GM23248 (cell line): Measurements from ENCODE around the gene OR2T29. TPM values are rescaled to one million over a fixed set of nuclear protein-coding genes. Genes with fewer than 3 reads are reported as not detected.

Experiments used
- DNase-seq: peaks from one replicate; pipeline ENCODE4 v3.0.0-alpha.2; 2015
- H2AFZ ChIP-seq: fragments of 200-600 bp; sonication (generic); 2 replicates; pipeline ENCODE4 v1.6.1; 2016; ENCODE audit warnings: antibody characterized with exemption
- H3F3A ChIP-seq: fragments of 200-600 bp; sonication (generic); 2 replicates; pipeline ENCODE4 v1.6.1; 2016; ENCODE audit warnings: mild to moderate bottlenecking, antibody characterized with exemption, mixed run types; ENCODE audit not compliant: insufficient read depth
- H3K27ac ChIP-seq: fragments of 200-600 bp; sonication (generic); 2 replicates; pipeline ENCODE4 v1.5.1; 2016; ENCODE audit warnings: mild to moderate bottlenecking
- H3K27me3 ChIP-seq: fragments of 200-600 bp; sonication (generic); replicated peaks from 2 replicates; pipeline ENCODE4 v1.6.1; 2016; ENCODE audit warnings: mild to moderate bottlenecking; ENCODE audit not compliant: insufficient read depth
- H3K36me3 ChIP-seq: fragments of 200-600 bp; sonication (generic); 2 replicates; pipeline ENCODE4 v1.6.1; 2016; ENCODE audit warnings: low read depth, mild to moderate bottlenecking
- H3K4me1 ChIP-seq: fragments of 200-600 bp; sonication (generic); 2 replicates; pipeline ENCODE4 v1.6.1; 2016; ENCODE audit warnings: mild to moderate bottlenecking; ENCODE audit not compliant: insufficient read depth
- H3K4me2 ChIP-seq: fragments of 200-600 bp; sonication (generic); one replicate; pipeline ENCODE4 v1.6.1; 2016; ENCODE audit warnings: mild to moderate bottlenecking; ENCODE audit not compliant: unreplicated experiment
- H3K4me3 ChIP-seq: fragments of 200-600 bp; sonication (generic); 2 replicates; pipeline ENCODE4 v1.5.1; 2016; ENCODE audit warnings: mild to moderate bottlenecking
- H3K79me2 ChIP-seq: fragments of 200-600 bp; sonication (generic); 2 replicates; pipeline ENCODE4 v1.6.1; 2016; ENCODE audit warnings: mild to moderate bottlenecking; ENCODE audit not compliant: insufficient read depth
- H3K9ac ChIP-seq: fragments of 200-600 bp; sonication (generic); 2 replicates; pipeline ENCODE4 v1.6.1; 2016; ENCODE audit warnings: mild to moderate bottlenecking
- H3K9me2 ChIP-seq: fragments of 200-600 bp; sonication (generic); 2 replicates; pipeline ENCODE4 v1.6.1; 2016; ENCODE audit warnings: mixed run types, mild to moderate bottlenecking, moderate library complexity; ENCODE audit not compliant: insufficient read depth
- H3K9me3 ChIP-seq: fragments of 200-600 bp; sonication (generic); one replicate; pipeline ENCODE4 v1.6.1; 2017; ENCODE audit warnings: low read depth
- H4K20me1 ChIP-seq: fragments of 200-600 bp; sonication (generic); 2 replicates; pipeline ENCODE4 v1.6.0; 2016; ENCODE audit not compliant: insufficient read depth
- EZH2 ChIP-seq: fragments of 200-600 bp; sonication (generic); IDR thresholded peaks from 2 replicates; pipeline ENCODE4 v1.6.1; 2018; ENCODE audit warnings: antibody characterized with exemption, mild to moderate bottlenecking; ENCODE audit not compliant: insufficient read depth, poor library complexity, severe bottlenecking
- EZH2phosphoT487 ChIP-seq: fragments of 200-600 bp; sonication (generic); IDR thresholded peaks from 2 replicates; pipeline ENCODE4 v1.6.1; 2018; ENCODE audit warnings: antibody characterized with exemption, moderate library complexity, mild to moderate bottlenecking, low read depth; ENCODE audit not compliant: insufficient read depth
- WGBS, 2 experiments: methylation state at CpG; one replicate each; pipeline ENCODE4 v1.1.6; 2015 to 2017; ENCODE audit warnings: low lambda C conversion rate in 2 of 2, low coverage in 1 of 2; ENCODE audit errors: missing lambda C conversion rate in 2 of 2; 5-methylcytosine and 5-hydroxymethylcytosine counted together
- in situ Hi-C: fragments of 300-500 bp; cut with MboI; formaldehyde crosslinking; loops from 2 replicates; pipeline ENCODE4 v1.15.0; 2020
- polyA plus RNA-seq: library from polyadenylated mRNA; unstranded; fragments of >200 nt; fragmentation: Nextera tagmentation; extraction: Ambion mirVana; gene quantifications from 2 replicates; pipeline ENCODE4 v1.2.1, GENCODE V29; 2016
- total RNA-seq: library from RNA; depleted of rRNA; stranded (reverse); fragments of >200 nt; shearing (Covaris generic); gene quantifications from 2 replicates; pipeline ENCODE4 v1.2.3, GENCODE V29; 2014

Gene OR2T29
- total and polyA plus RNA-seq, 2 experiments from 2014 or later: not detected

GRCh38 chr1:248597589-248597988 is 35.0 kb upstream of the OR2T29 start, which contains the start of gene OR2T10:
Gene OR2T10, minus strand, starts transcription at chr1:248597700. Its CDS starts 3,932 bp downstream, at chr1:248593768.
- Histone ChIP-seq H3K4me3 (no peak within 1 kb of the TSS), H2AFZ (no peak within 1 kb of the TSS), H3K9me2 (peaks cover 3% of the 10 kb centered on the region; the same call in 1 of the 2 replicates), H3K9me3 (no peaks in the 10 kb centered on the region), H3K36me3 (no peaks in the 10 kb centered on the region), H4K20me1 (no peaks in the 10 kb centered on the region), H3K4me2 (no peak within 1 kb of the TSS), H3K27ac (no peak within 1 kb of the TSS), H3K9ac (no peak within 1 kb of the TSS), H3K4me1 (no peaks in the 10 kb centered on the region), H3K27me3 (no peaks in the 10 kb centered on the region), H3F3A (no peaks in the 10 kb centered on the region), H3K79me2 (no peaks in the 10 kb centered on the region)
- WGBS, 2 experiments: 28 to 30% methylated on average over 6 of the region's 6 CpGs
- in situ Hi-C loops: no loop called here
- no peak for TF ChIP-seq EZH2phosphoT487
- DNase-seq: no peak

- Histone ChIP-seq H3K9me2 (peaks cover 3% of the 10 kb centered on the region; the same call in 1 of the 2 replicates), H4K20me1 (no peaks in the 10 kb centered on the region), H2AFZ (no peak overlapping the region), H3K27me3 (no peaks in the 10 kb centered on the region), H3K4me2 (no peak overlapping the region), H3K36me3 (no peaks in the 10 kb centered on the region), H3K4me3 (no peak overlapping the region), H3K79me2 (no peaks in the 10 kb centered on the region), H3K9ac (no peak overlapping the region), H3K9me3 (no peaks in the 10 kb centered on the region), H3K27ac (no peak overlapping the region), H3F3A (no peaks in the 10 kb centered on the region), H3K4me1 (no peaks in the 10 kb centered on the region)
- 38 to 58% methylated on average over 2 of the region's 2 CpGs for WGBS, 2 experiments
- TF ChIP-seq EZH2phosphoT487 (no peak), EZH2 (no peak)
- no peak for DNase-seq
- in situ Hi-C loops: no loop called here
Observed at GRCh38 chr1:248596615-248597014, 34.0 kb upstream of the OR2T29 start.

- Histone ChIP-seq H3K27me3 (no peaks in the 10 kb centered on the region), H3K4me3 (no peak overlapping the region), H3K9me2 (no peaks in the 10 kb centered on the region), H3F3A (no peaks in the 10 kb centered on the region), H3K27ac (no peak overlapping the region), H3K36me3 (no peaks in the 10 kb centered on the region), H3K9ac (no peak overlapping the region), H4K20me1 (no peaks in the 10 kb centered on the region), H3K4me1 (no peaks in the 10 kb centered on the region), H2AFZ (no peak overlapping the region), H3K79me2 (no peaks in the 10 kb centered on the region), H3K4me2 (no peak overlapping the region), H3K9me3 (no peaks in the 10 kb centered on the region)
- TF ChIP-seq EZH2phosphoT487: no peak
- TF ChIP-seq EZH2: no peak
- WGBS, 2 experiments: 16 to 17% methylated on average over 5 of the region's 5 CpGs
- in situ Hi-C loops: no loop called here
- no peak for DNase-seq
Observed at GRCh38 chr1:248593226-248593625, 30.7 kb upstream of the OR2T29 start.

GRCh38 chr1:248592655-248593054 is 30.1 kb upstream of the OR2T29 start:
- no peaks in the 10 kb centered on the region for H3K79me2 ChIP-seq
- in situ Hi-C loops: no loop called here
- H3K4me2 ChIP-seq: no peak overlapping the region
- H3K9ac ChIP-seq: no peak overlapping the region
- no peak for TF ChIP-seq EZH2phosphoT487
- no peak for TF ChIP-seq EZH2
- no peak for DNase-seq
- H3K36me3 ChIP-seq: no peaks in the 10 kb centered on the region
- no peaks in the 10 kb centered on the region for H3K9me3 ChIP-seq
- no peak overlapping the region for H2AFZ ChIP-seq
- no peaks in the 10 kb centered on the region for H4K20me1 ChIP-seq
- H3F3A ChIP-seq: no peaks in the 10 kb centered on the region
- H3K4me3 ChIP-seq: no peak overlapping the region
- no peaks in the 10 kb centered on the region for H3K4me1 ChIP-seq
- 8 to 9% methylated on average over 1 of the region's 1 CpG for WGBS, 2 experiments
- H3K27ac ChIP-seq: no peak overlapping the region
- H3K9me2 ChIP-seq: no peaks in the 10 kb centered on the region
- H3K27me3 ChIP-seq: no peaks in the 10 kb centered on the region

GRCh38 chr1:248590055-248590454 is 27.5 kb upstream of the OR2T29 start:
- Histone ChIP-seq H3K79me2 (no peaks in the 10 kb centered on the region), H2AFZ (no peak overlapping the region), H3K4me3 (no peak overlapping the region), H3K9ac (no peak overlapping the region), H3K9me3 (no peaks in the 10 kb centered on the region), H4K20me1 (no peaks in the 10 kb centered on the region), H3K27ac (no peak overlapping the region), H3K36me3 (no peaks in the 10 kb centered on the region), H3K27me3 (no peaks in the 10 kb centered on the region), H3K4me1 (no peaks in the 10 kb centered on the region), H3F3A (no peaks in the 10 kb centered on the region), H3K9me2 (no peaks in the 10 kb centered on the region), H3K4me2 (no peak overlapping the region)
- in situ Hi-C loops: no loop called here
- WGBS, 2 experiments: 68 to 70% methylated on average over 17 of the region's 17 CpGs
- no peak for DNase-seq
- no peak for TF ChIP-seq EZH2
- TF ChIP-seq EZH2phosphoT487: no peak
